ENCODE data around the gene MYH9. TPM values are rescaled to one million over a fixed set of nuclear protein-coding genes. Genes with fewer than 3 reads are reported as not detected.
A peak's percentile ranks its signal among the peaks of the same experiment; 100 is the strongest.

MYH9 gene
- total RNA-seq, 1 donor from 2014 or later, result 282 TPM

- intact Hi-C loops (cut with DNase I), result no loop called here
- no peak for DNase-seq (ENCODE audit: low spot score)
Measured at GRCh38 chr22:36246718-36247117, 141.0 kb downstream of the MYH9 start.

GRCh38 chr22:36245805-36246356 lies 141.9 kb downstream of the MYH9 start:
- no peak for DNase-seq (ENCODE audit: low spot score)
- intact Hi-C loops (cut with DNase I), result no loop called here

GRCh38 chr22:36244522-36245391 lies 143.0 kb downstream of the MYH9 start:
- intact Hi-C loops (cut with DNase I), result no loop called here
- peak; percentile 71 for DNase-seq (ENCODE audit: low spot score)

GRCh38 chr22:36243986-36244385 lies 143.8 kb downstream of the MYH9 start:
- DNase-seq (ENCODE audit: low spot score), result no peak
- intact Hi-C loops (cut with DNase I), result no loop called here

- intact Hi-C loops (cut with DNase I), result loop anchor here (5.0 to 10.0 kb wide), 3 partner anchors 37 to 95 kb away; partner anchors contain the start of gene APOL4
- peak; percentile 96 for DNase-seq (ENCODE audit: low spot score)
Measured at GRCh38 chr22:36239401-36240171, 148.2 kb downstream of the MYH9 start, which contains the start of gene APOL2. APOL2 (minus strand) TSS chr22:36239527; CDS start chr22:36233162, 6,365 bp downstream.

- no peak for DNase-seq (ENCODE audit: low spot score)
- intact Hi-C loops (cut with DNase I), result loop anchor here (5.0 to 10.0 kb wide), 3 partner anchors 37 to 94 kb away; partner anchors contain the start of gene APOL4
Measured at GRCh38 chr22:36239150-36239400, 148.7 kb downstream of the MYH9 start.

- intact Hi-C loops (cut with DNase I), result loop anchor here (5.0 to 10.0 kb wide), 3 partner anchors 36 to 94 kb away; partner anchors contain the start of gene APOL4
- DNase-seq (ENCODE audit: low spot score), result no peak
Measured at GRCh38 chr22:36238373-36239149, 149.2 kb downstream of the MYH9 start.

- no peak for DNase-seq (ENCODE audit: low spot score)
- intact Hi-C loops (cut with DNase I), result loop anchor here (5.0 to 10.0 kb wide), 3 partner anchors 35 to 93 kb away; partner anchors contain the start of gene APOL4
Measured at GRCh38 chr22:36237462-36238372, 150.1 kb downstream of the MYH9 start.

- no peak for DNase-seq (ENCODE audit: low spot score)
- intact Hi-C loops (cut with DNase I), result loop anchor here (5.0 to 10.0 kb wide), 3 partner anchors 34 to 92 kb away; partner anchors contain the start of gene APOL4
Measured at GRCh38 chr22:36236388-36237319, 151.1 kb downstream of the MYH9 start.

GRCh38 chr22:36235585-36235984 lies 152.2 kb downstream of the MYH9 start:
- no peak for DNase-seq (ENCODE audit: low spot score)
- intact Hi-C loops (cut with DNase I), result loop anchor here (5.0 to 10.0 kb wide), 3 partner anchors 33 to 91 kb away; partner anchors contain the start of gene APOL4

- no peak for DNase-seq (ENCODE audit: low spot score)
- intact Hi-C loops (cut with DNase I), result loop anchor here (5.0 to 10.0 kb wide), 3 partner anchors 33 to 90 kb away; partner anchors contain the start of gene APOL4
Measured at GRCh38 chr22:36234919-36235318, 152.8 kb downstream of the MYH9 start.

GRCh38 chr22:36234213-36234612 lies 153.6 kb downstream of the MYH9 start:
- DNase-seq (ENCODE audit: low spot score), result no peak
- intact Hi-C loops (cut with DNase I), result loop anchor here (10.0 kb wide), 1 partner anchor 89 kb away; no protein-coding TSS in a partner anchor

- intact Hi-C loops (cut with DNase I), result loop anchor here (10.0 kb wide), 1 partner anchor 89 kb away; no protein-coding TSS in a partner anchor
- no peak for DNase-seq (ENCODE audit: low spot score)
Measured at GRCh38 chr22:36233796-36234195, 154.0 kb downstream of the MYH9 start.

GRCh38 chr22:36232715-36233401 lies 154.9 kb downstream of the MYH9 start:
- intact Hi-C loops (cut with DNase I), result loop anchor here (10.0 kb wide), 1 partner anchor 88 kb away; no protein-coding TSS in a partner anchor
- no peak for DNase-seq (ENCODE audit: low spot score)

Measured in cardiac septum (tissue), 1 donor.